ENCODE results near the gene NACC2. TPM values are rescaled to one million over a fixed set of nuclear protein-coding genes. Genes with fewer than 3 reads are reported as not detected.
"Not testable (repeated sequence)": the region's sequence is repeated elsewhere in the genome, so short reads cannot be mapped to it uniquely, and the experiment has no call there.

Gene NACC2
- total and polyA plus RNA-seq, 2 donors (not counting 1 experiment from before 2014, with no cell fraction given) = 12.3 to 18.2 TPM

GRCh38 chr9:135968601-135969000 lies 126.5 kb downstream of the NACC2 start:
- TF ChIP-seq EZH2 (IDR thresholded peaks at IDR 0.05; ENCODE audit: low read length, missing control alignments) = no peak
- no peak for TF ChIP-seq CTCF (conservative IDR thresholded peaks at IDR 0.05 in 1 of 2, IDR thresholded peaks at IDR 0.05 in 1 of 2; ENCODE audit: low read depth in 1 of 2, low read length in 2 of 2)
- Histone ChIP-seq H4K20me1 (ENCODE audit: control insufficient read depth, extremely low read depth, insufficient read depth, low read length) (no peaks in the 10 kb centered on the region), H3K27ac (ENCODE audit: insufficient read depth, low read length) (no peak overlapping the region), H3K9ac (ENCODE audit: insufficient read depth, low read length) (no peak overlapping the region), H3K4me2 (ENCODE audit: extremely low read depth, insufficient read depth, low read length) (no peak overlapping the region), H3K27me3 (ENCODE audit: control insufficient read depth, insufficient read depth, low read length) (peaks cover 2% of the 10 kb centered on the region), H3K4me3 (replicated peaks in 1 of 4; ENCODE audit: control extremely low read depth in 1 of 4, insufficient read depth in 1 of 4, low read depth in 3 of 4, low read length in 4 of 4) (no peak overlapping the region), H2AFZ (ENCODE audit: low read length) (no peak overlapping the region), H3K36me3 (ENCODE audit: control insufficient read depth, insufficient read depth, low read length) (no peaks in the 10 kb centered on the region), H3K9me3 (ENCODE audit: control insufficient read depth, insufficient read depth, low read depth, low read length) (no peaks in the 10 kb centered on the region), H3K79me2 (ENCODE audit: control insufficient read depth, insufficient read depth, low read length) (no peaks in the 10 kb centered on the region), H3K4me1 (ENCODE audit: control insufficient read depth, extremely low read depth, insufficient read depth, low read length) (peaks cover 3% of the 10 kb centered on the region)
- no peak for DNase-seq (ENCODE audit: low read depth in 2 of 2)

GRCh38 chr9:135968083-135968476 lies 127.0 kb downstream of the NACC2 start:
- TF ChIP-seq EZH2 (IDR thresholded peaks at IDR 0.05; ENCODE audit: low read length, missing control alignments) = no peak
- TF ChIP-seq CTCF (conservative IDR thresholded peaks at IDR 0.05 in 1 of 2, IDR thresholded peaks at IDR 0.05 in 1 of 2; ENCODE audit: low read depth in 1 of 2, low read length in 2 of 2) = no peak
- H3K4me2 ChIP-seq (ENCODE audit: extremely low read depth, insufficient read depth, low read length) = no peak overlapping the region
- H3K79me2 ChIP-seq (ENCODE audit: control insufficient read depth, insufficient read depth, low read length) = no peaks in the 10 kb centered on the region
- no peak overlapping the region for H3K4me3 ChIP-seq (replicated peaks in 1 of 4; ENCODE audit: control extremely low read depth in 1 of 4, insufficient read depth in 1 of 4, low read depth in 3 of 4, low read length in 4 of 4)
- peaks cover 3% of the 10 kb centered on the region for H3K4me1 ChIP-seq (ENCODE audit: control insufficient read depth, extremely low read depth, insufficient read depth, low read length)
- H3K27me3 ChIP-seq (ENCODE audit: control insufficient read depth, insufficient read depth, low read length) = peaks cover 3% of the 10 kb centered on the region
- DNase-seq (ENCODE audit: low read depth in 2 of 2) = no peak
- no peak overlapping the region for H3K27ac ChIP-seq (ENCODE audit: insufficient read depth, low read length)
- no peak overlapping the region for H3K9ac ChIP-seq (ENCODE audit: insufficient read depth, low read length)
- no peaks in the 10 kb centered on the region for H3K9me3 ChIP-seq (ENCODE audit: control insufficient read depth, insufficient read depth, low read depth, low read length)
- no peak overlapping the region for H2AFZ ChIP-seq (ENCODE audit: low read length)
- H3K36me3 ChIP-seq (ENCODE audit: control insufficient read depth, insufficient read depth, low read length) = no peaks in the 10 kb centered on the region
- H4K20me1 ChIP-seq (ENCODE audit: control insufficient read depth, extremely low read depth, insufficient read depth, low read length) = no peaks in the 10 kb centered on the region

- H3K4me1 ChIP-seq (ENCODE audit: control insufficient read depth, extremely low read depth, insufficient read depth, low read length); H3K36me3 ChIP-seq (ENCODE audit: control insufficient read depth, insufficient read depth, low read length); DNase-seq (ENCODE audit: low read depth in 2 of 2); H3K4me3 ChIP-seq (replicated peaks in 1 of 4; ENCODE audit: control extremely low read depth in 1 of 4, insufficient read depth in 1 of 4, low read depth in 3 of 4, low read length in 4 of 4); H3K27ac ChIP-seq (ENCODE audit: insufficient read depth, low read length); H3K4me2 ChIP-seq (ENCODE audit: extremely low read depth, insufficient read depth, low read length); H3K79me2 ChIP-seq (ENCODE audit: control insufficient read depth, insufficient read depth, low read length); H3K9ac ChIP-seq (ENCODE audit: insufficient read depth, low read length); H3K9me3 ChIP-seq (ENCODE audit: control insufficient read depth, insufficient read depth, low read depth, low read length); H2AFZ ChIP-seq (ENCODE audit: low read length); H3K27me3 ChIP-seq (ENCODE audit: control insufficient read depth, insufficient read depth, low read length); H4K20me1 ChIP-seq (ENCODE audit: control insufficient read depth, extremely low read depth, insufficient read depth, low read length): not testable (repeated sequence)
Measured at GRCh38 chr9:135966916-135967260, 128.2 kb downstream of the NACC2 start.

Data from fibroblast of lung (primary cell).